Measurements from ENCODE around the gene THBS2.

Gene THBS2

DNA sequence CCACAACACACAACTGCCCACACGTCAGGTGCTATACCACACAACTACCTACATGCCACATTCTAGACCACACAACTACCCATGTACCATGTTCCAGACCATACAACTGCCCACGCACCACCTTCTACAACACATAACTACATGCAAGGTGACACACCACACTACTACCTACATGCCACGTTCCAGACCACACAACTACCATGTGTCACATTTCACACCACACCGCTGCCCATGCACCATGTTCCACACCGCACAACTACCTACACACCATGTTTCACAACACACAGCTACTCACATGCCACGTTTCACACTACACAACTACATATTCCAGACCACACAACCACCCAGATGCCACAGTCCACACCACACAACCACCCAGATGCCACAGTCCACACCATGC lies 19.8 kb downstream of the THBS2 start:
- no peak for ATAC-seq
- TF ChIP-seq, protein P1, sequence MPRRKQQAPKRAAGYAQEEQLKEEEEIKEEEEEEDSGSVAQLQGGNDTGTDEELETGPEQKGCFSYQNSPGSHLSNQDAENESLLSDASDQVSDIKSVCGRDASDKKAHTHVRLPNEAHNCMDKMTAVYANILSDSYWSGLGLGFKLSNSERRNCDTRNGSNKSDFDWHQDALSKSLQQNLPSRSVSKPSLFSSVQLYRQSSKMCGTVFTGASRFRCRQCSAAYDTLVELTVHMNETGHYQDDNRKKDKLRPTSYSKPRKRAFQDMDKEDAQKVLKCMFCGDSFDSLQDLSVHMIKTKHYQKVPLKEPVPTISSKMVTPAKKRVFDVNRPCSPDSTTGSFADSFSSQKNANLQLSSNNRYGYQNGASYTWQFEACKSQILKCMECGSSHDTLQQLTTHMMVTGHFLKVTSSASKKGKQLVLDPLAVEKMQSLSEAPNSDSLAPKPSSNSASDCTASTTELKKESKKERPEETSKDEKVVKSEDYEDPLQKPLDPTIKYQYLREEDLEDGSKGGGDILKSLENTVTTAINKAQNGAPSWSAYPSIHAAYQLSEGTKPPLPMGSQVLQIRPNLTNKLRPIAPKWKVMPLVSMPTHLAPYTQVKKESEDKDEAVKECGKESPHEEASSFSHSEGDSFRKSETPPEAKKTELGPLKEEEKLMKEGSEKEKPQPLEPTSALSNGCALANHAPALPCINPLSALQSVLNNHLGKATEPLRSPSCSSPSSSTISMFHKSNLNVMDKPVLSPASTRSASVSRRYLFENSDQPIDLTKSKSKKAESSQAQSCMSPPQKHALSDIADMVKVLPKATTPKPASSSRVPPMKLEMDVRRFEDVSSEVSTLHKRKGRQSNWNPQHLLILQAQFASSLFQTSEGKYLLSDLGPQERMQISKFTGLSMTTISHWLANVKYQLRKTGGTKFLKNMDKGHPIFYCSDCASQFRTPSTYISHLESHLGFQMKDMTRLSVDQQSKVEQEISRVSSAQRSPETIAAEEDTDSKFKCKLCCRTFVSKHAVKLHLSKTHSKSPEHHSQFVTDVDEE (CRISPR knock-in tag; IDR thresholded peaks at IDR 0.05), result no peak

DNA sequence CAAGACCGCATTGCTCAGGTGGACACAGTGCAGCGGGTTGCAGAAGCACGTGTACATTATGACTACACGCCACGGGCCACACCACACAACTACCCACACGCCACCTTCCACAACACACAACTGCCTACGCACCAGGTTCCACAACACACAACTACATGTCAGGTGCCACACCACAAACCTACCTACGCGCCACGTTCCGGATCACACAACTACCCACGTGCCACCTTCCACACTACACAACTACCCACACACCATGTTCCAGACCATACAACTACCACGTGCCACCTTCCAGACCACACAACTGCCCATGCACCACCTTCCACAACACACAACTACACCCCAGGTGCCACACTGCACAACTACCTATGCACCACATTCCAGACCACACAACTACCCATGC lies 20.5 kb downstream of the THBS2 start:
- TF ChIP-seq RARB (CRISPR knock-in tag; IDR thresholded peaks at IDR 0.05) (no peak), OSR1 (CRISPR knock-in tag; IDR thresholded peaks at IDR 0.05) (no peak), TOX (CRISPR knock-in tag; IDR thresholded peaks at IDR 0.05; ENCODE audit: borderline replicate concordance) (no peak), TCF4 (CRISPR knock-in tag; IDR thresholded peaks at IDR 0.05; ENCODE audit: borderline replicate concordance) (no peak), ZFP3 (CRISPR knock-in tag; IDR thresholded peaks at IDR 0.05) (no peak), SNAI2 (CRISPR knock-in tag; IDR thresholded peaks at IDR 0.05) (no peak), ZNF70 (CRISPR knock-in tag; IDR thresholded peaks at IDR 0.05) (no peak), CSDC2 (CRISPR knock-in tag; IDR thresholded peaks at IDR 0.05) (no peak), GLIS3 (CRISPR knock-in tag; IDR thresholded peaks at IDR 0.05) (no peak), ESRRG (CRISPR knock-in tag; IDR thresholded peaks at IDR 0.05) (no peak), ZC3H10 (CRISPR knock-in tag; IDR thresholded peaks at IDR 0.05) (no peak), ZNF565 (CRISPR knock-in tag; conservative IDR thresholded peaks at IDR 0.05; ENCODE audit: low read depth) (no peak), ISL1 (CRISPR knock-in tag; IDR thresholded peaks at IDR 0.05) (no peak)
- TF ChIP-seq, protein P2, sequence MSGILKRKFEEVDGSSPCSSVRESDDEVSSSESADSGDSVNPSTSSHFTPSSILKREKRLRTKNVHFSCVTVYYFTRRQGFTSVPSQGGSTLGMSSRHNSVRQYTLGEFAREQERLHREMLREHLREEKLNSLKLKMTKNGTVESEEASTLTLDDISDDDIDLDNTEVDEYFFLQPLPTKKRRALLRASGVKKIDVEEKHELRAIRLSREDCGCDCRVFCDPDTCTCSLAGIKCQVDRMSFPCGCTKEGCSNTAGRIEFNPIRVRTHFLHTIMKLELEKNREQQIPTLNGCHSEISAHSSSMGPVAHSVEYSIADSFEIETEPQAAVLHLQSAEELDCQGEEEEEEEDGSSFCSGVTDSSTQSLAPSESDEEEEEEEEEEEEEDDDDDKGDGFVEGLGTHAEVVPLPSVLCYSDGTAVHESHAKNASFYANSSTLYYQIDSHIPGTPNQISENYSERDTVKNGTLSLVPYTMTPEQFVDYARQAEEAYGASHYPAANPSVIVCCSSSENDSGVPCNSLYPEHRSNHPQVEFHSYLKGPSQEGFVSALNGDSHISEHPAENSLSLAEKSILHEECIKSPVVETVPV (CRISPR knock-in tag; IDR thresholded peaks at IDR 0.05), result no peak
- TF ChIP-seq, protein P3, sequence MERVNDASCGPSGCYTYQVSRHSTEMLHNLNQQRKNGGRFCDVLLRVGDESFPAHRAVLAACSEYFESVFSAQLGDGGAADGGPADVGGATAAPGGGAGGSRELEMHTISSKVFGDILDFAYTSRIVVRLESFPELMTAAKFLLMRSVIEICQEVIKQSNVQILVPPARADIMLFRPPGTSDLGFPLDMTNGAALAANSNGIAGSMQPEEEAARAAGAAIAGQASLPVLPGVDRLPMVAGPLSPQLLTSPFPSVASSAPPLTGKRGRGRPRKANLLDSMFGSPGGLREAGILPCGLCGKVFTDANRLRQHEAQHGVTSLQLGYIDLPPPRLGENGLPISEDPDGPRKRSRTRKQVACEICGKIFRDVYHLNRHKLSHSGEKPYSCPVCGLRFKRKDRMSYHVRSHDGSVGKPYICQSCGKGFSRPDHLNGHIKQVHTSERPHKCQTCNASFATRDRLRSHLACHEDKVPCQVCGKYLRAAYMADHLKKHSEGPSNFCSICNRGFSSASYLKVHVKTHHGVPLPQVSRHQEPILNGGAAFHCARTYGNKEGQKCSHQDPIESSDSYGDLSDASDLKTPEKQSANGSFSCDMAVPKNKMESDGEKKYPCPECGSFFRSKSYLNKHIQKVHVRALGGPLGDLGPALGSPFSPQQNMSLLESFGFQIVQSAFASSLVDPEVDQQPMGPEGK (CRISPR knock-in tag; IDR thresholded peaks at IDR 0.05; ENCODE audit: borderline replicate concordance), result no peak
- TF ChIP-seq, protein P4, sequence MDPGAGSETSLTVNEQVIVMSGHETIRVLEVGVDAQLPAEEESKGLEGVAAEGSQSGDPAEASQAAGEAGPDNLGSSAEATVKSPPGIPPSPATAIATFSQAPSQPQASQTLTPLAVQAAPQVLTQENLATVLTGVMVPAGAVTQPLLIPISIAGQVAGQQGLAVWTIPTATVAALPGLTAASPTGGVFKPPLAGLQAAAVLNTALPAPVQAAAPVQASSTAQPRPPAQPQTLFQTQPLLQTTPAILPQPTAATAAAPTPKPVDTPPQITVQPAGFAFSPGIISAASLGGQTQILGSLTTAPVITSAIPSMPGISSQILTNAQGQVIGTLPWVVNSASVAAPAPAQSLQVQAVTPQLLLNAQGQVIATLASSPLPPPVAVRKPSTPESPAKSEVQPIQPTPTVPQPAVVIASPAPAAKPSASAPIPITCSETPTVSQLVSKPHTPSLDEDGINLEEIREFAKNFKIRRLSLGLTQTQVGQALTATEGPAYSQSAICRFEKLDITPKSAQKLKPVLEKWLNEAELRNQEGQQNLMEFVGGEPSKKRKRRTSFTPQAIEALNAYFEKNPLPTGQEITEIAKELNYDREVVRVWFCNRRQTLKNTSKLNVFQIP (CRISPR knock-in tag; IDR thresholded peaks at IDR 0.05; ENCODE audit: borderline replicate concordance, low read depth), result no peak
- TF ChIP-seq, protein P1 (CRISPR knock-in tag; IDR thresholded peaks at IDR 0.05), result no peak
- TF ChIP-seq, protein P5, sequence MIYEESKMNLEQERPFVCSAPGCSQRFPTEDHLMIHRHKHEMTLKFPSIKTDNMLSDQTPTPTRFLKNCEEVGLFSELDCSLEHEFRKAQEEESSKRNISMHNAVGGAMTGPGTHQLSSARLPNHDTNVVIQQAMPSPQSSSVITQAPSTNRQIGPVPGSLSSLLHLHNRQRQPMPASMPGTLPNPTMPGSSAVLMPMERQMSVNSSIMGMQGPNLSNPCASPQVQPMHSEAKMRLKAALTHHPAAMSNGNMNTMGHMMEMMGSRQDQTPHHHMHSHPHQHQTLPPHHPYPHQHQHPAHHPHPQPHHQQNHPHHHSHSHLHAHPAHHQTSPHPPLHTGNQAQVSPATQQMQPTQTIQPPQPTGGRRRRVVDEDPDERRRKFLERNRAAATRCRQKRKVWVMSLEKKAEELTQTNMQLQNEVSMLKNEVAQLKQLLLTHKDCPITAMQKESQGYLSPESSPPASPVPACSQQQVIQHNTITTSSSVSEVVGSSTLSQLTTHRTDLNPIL (CRISPR knock-in tag; IDR thresholded peaks at IDR 0.05; ENCODE audit: low read depth), result no peak
- ATAC-seq, result no peak

DNA sequence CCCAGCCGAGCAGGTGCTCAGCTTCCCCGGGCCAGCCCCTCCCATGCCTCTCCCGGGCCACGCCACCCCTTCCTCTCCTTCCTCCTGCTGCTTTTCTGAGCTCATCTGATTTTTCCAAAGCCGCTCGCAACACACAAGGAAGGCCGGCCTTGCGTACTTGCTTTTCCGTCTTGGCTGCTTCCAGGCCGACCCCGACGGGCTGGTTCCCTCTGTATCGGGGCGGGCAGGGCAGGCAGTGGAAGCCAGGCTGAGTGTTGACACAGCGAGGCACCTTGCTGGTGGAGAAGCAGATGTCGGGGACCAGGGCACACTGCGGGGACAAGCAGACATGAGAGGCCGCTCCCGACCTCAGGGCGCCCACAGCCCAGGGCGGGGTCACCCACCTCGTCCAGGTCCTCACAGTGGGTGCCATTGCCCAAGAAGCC lies 21.1 kb downstream of the THBS2 start:
- no peak for TF ChIP-seq SNAI2 (CRISPR knock-in tag; IDR thresholded peaks at IDR 0.05)
- TF ChIP-seq ESRRG (CRISPR knock-in tag; IDR thresholded peaks at IDR 0.05), result no peak
- no peak for TF ChIP-seq ZFP30 (CRISPR knock-in tag; IDR thresholded peaks at IDR 0.05)
- TF ChIP-seq RARB (CRISPR knock-in tag; IDR thresholded peaks at IDR 0.05), result no peak
- no peak for TF ChIP-seq BACH2 (CRISPR knock-in tag; IDR thresholded peaks at IDR 0.05; ENCODE audit: borderline replicate concordance)
- TF ChIP-seq ZFP3 (CRISPR knock-in tag; IDR thresholded peaks at IDR 0.05), result no peak
- TF ChIP-seq, protein P5 (CRISPR knock-in tag; IDR thresholded peaks at IDR 0.05; ENCODE audit: low read depth), result no peak
- TF ChIP-seq ZNF8 (CRISPR knock-in tag; IDR thresholded peaks at IDR 0.05), result no peak
- no peak for TF ChIP-seq ZNF70 (CRISPR knock-in tag; IDR thresholded peaks at IDR 0.05)
- TF ChIP-seq ISL1 (CRISPR knock-in tag; IDR thresholded peaks at IDR 0.05), result no peak
- TF ChIP-seq GLIS3 (CRISPR knock-in tag; IDR thresholded peaks at IDR 0.05), result no peak
- no peak for TF ChIP-seq CSDC2 (CRISPR knock-in tag; IDR thresholded peaks at IDR 0.05)
- no peak for ATAC-seq
